A673 (cell line): ENCODE data around the gene PGAP2. TPM values are rescaled to one million over a fixed set of nuclear protein-coding genes. Genes with fewer than 3 reads are reported as not detected.

Source experiments
- BruUV-seq: library from RNA; stranded (reverse); fragments of 400-500 nt; replicated peaks from 2 replicates; lab custom pipeline; 2021; lab: Mats Ljungman, UMichigan
- CTCF ChIA-PET: fragments of 300-600 bp; sonication (Branson Sonifier 250); formaldehyde crosslinking; loops from one replicate; lab custom pipeline; 2022; ENCODE audit warnings: antibody characterized with exemption; lab: Charles Lee
- POLR2A ChIA-PET: fragments of 300-600 bp; sonication (Branson Sonifier 250); formaldehyde crosslinking; loops from one replicate; lab custom pipeline; 2022; ENCODE audit warnings: antibody characterized with exemption; ENCODE audit not compliant: low non-redundant PET; lab: Charles Lee
- DNase-seq: peaks from one replicate; pipeline ENCODE4 v3.0.0-alpha.2; 2015; ENCODE audit warnings: low spot score
- H3K27ac ChIP-seq: fragments of 200-600 bp; sonication (generic); 2 replicates; pipeline ENCODE4 v1.5.1; 2016; ENCODE audit warnings: mixed run types, low read depth, mild to moderate bottlenecking, mixed read lengths, antibody characterized with exemption, low read length; ENCODE audit not compliant: poor library complexity, severe bottlenecking
- H3K27me3 ChIP-seq: fragments of 200-600 bp; sonication (generic); replicated peaks from 2 replicates; pipeline ENCODE4 v1.6.1; 2017; ENCODE audit warnings: mixed run types, low read depth, mild to moderate bottlenecking, mixed read lengths, antibody characterized with exemption, low read length; ENCODE audit not compliant: insufficient read depth, poor library complexity
- H3K36me3 ChIP-seq: fragments of 200-600 bp; sonication (generic); 2 replicates; pipeline ENCODE4 v1.6.1; 2016; ENCODE audit warnings: mixed run types, mild to moderate bottlenecking, mixed read lengths, antibody characterized with exemption, low read length; ENCODE audit not compliant: insufficient read depth, poor library complexity, severe bottlenecking
- H3K4me1 ChIP-seq: fragments of 200-600 bp; sonication (generic); 2 replicates; pipeline ENCODE4 v1.6.1; 2017; ENCODE audit warnings: mixed run types, mild to moderate bottlenecking, mixed read lengths, antibody characterized with exemption, low read length; ENCODE audit not compliant: insufficient read depth, poor library complexity, severe bottlenecking
- H3K4me3 ChIP-seq: fragments of 200-600 bp; sonication (generic); 2 replicates; pipeline ENCODE4 v1.5.1; 2016; ENCODE audit warnings: low read depth, mixed run types, mild to moderate bottlenecking, mixed read lengths, low read length; ENCODE audit not compliant: poor library complexity, severe bottlenecking
- H3K9me3 ChIP-seq: fragments of 200-600 bp; sonication (generic); 2 replicates; pipeline ENCODE4 v1.6.1; 2016; ENCODE audit warnings: mixed run types, low read depth, mild to moderate bottlenecking, mixed read lengths, antibody characterized with exemption, low read length; ENCODE audit not compliant: poor library complexity, severe bottlenecking
- CTCF ChIP-seq: fragments of 300-800, 200-600 bp; sonication (generic); conservative IDR thresholded peaks from 2 replicates; pipeline ENCODE4 v1.5.1; 2017; ENCODE audit warnings: low read depth, mild to moderate bottlenecking, antibody characterized with exemption, low read length, moderate library complexity, mixed read lengths
- EZH2 ChIP-seq: fragments of 200-600 bp; sonication (generic); IDR thresholded peaks from 2 replicates; pipeline ENCODE4 v1.6.1; 2017; ENCODE audit warnings: borderline replicate concordance, low read depth, mild to moderate bottlenecking, mixed read lengths, antibody characterized with exemption, low read length; ENCODE audit not compliant: poor library complexity, severe bottlenecking
- intact Hi-C: fragments of 100-400 bp; cut with micrococcal nuclease; formaldehyde crosslinking; loops from one replicate; pipeline ENCODE4 v1.10.0; 2022; ENCODE audit not compliant: unreplicated experiment
- total RNA-seq: library from RNA; stranded (reverse); gene quantifications from 2 replicates; pipeline ENCODE4 v1.2.3, GENCODE V29; 2021

The PGAP2 gene
- total RNA-seq, 1 experiment from 2014 or later: 16.2 TPM

GRCh38 chr11:3781423-3781822, 26.9 kb upstream of the PGAP2 start:
- H3K9me3 ChIP-seq: no peaks in the 10 kb centered on the region
- no TSS peak for BruUV-seq
- intact Hi-C loops: no loop called here
- H3K4me1 ChIP-seq: no peaks in the 10 kb centered on the region
- no peak for DNase-seq
- H3K27ac ChIP-seq: no peak overlapping the region
- POLR2A ChIA-PET: no interaction called here
- CTCF ChIA-PET: interaction anchor here (0.7 kb wide), 1 partner anchor 69 kb away, joined by 9 read pairs; no protein-coding TSS in a partner anchor
- H3K36me3 ChIP-seq: peaks cover 31% of the 10 kb centered on the region
- no peaks in the 10 kb centered on the region for H3K27me3 ChIP-seq
- no peak overlapping the region for H3K4me3 ChIP-seq
- TF ChIP-seq CTCF: no peak
- no peak for TF ChIP-seq EZH2

- H3K4me3 ChIP-seq: no peak overlapping the region
- intact Hi-C loops: no loop called here
- DNase-seq: no peak
- H3K4me1 ChIP-seq: no peaks in the 10 kb centered on the region
- ChIA-PET POLR2A (no interaction called here), CTCF (no interaction called here)
- H3K9me3 ChIP-seq: no peaks in the 10 kb centered on the region
- H3K36me3 ChIP-seq: peaks cover 18% of the 10 kb centered on the region
- no peak for TF ChIP-seq CTCF
- no peak for TF ChIP-seq EZH2
- no peaks in the 10 kb centered on the region for H3K27me3 ChIP-seq
- no TSS peak for BruUV-seq
- H3K27ac ChIP-seq: no peak overlapping the region
Measured at GRCh38 chr11:3782963-3783362, 25.4 kb upstream of the PGAP2 start.

- intact Hi-C loops: no loop called here
- Histone ChIP-seq H3K4me1 (no peaks in the 10 kb centered on the region), H3K4me3 (no peak overlapping the region), H3K36me3 (peaks cover 12% of the 10 kb centered on the region), H3K9me3 (no peaks in the 10 kb centered on the region), H3K27ac (no peak overlapping the region), H3K27me3 (no peaks in the 10 kb centered on the region)
- DNase-seq: no peak
- TF ChIP-seq EZH2: no peak
- no peak for TF ChIP-seq CTCF
- ChIA-PET POLR2A (no interaction called here), CTCF (no interaction called here)
- BruUV-seq: no TSS peak
Measured at GRCh38 chr11:3783611-3784010, 24.7 kb upstream of the PGAP2 start.
